Epithelial cell of proximal tubule (primary cell): ENCODE data around the gene KRTAP20-3. TPM values are rescaled to one million over a fixed set of nuclear protein-coding genes. Genes with fewer than 3 reads are reported as not detected.

Experiments
- DNase-seq: peaks from one replicate; pipeline ENCODE4 v3.0.0-alpha.2; 2011; ENCODE audit warnings: low read depth
- H3K4me3 ChIP-seq: 2 replicates; pipeline ENCODE4 v1.5.1; 2011; ENCODE audit warnings: low read depth, mild to moderate bottlenecking, low read length
- CTCF ChIP-seq: conservative IDR thresholded peaks from 2 replicates; pipeline ENCODE4 v1.5.1; 2012; ENCODE audit warnings: low read depth, mild to moderate bottlenecking, low read length
- total RNA-seq: library from RNA; depleted of rRNA; stranded (reverse); fragments of >200 nt; gene quantifications from 2 replicates; pipeline ENCODE4 v1.2.3, GENCODE V29; 2015

The KRTAP20-3 gene
- total RNA-seq = not detected in 2 replicates

DNA sequence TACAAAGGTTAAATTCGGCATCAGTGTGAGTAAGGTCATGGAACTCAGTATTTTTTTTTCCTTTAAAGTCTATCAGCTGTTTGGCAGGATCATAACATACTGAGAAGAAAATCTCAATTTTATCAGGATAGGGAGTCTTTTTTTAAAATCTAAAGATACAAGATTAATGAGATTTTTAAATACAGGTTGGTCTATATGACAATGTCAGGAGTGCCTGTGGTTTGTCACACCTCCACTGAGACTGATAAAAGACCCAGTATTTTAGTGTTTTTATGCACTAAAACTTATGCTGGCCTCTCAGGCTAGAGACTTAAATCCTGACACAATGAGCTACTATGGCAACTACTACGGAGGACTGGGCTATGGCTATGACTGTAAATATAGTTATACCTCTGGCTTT is at the start of gene KRTAP20-3:
Gene KRTAP20-3, plus strand, starts transcription at position 301 of the 400 bp plus-strand sequence.
- no peak for TF ChIP-seq CTCF
- DNase-seq = no peak

DNA sequence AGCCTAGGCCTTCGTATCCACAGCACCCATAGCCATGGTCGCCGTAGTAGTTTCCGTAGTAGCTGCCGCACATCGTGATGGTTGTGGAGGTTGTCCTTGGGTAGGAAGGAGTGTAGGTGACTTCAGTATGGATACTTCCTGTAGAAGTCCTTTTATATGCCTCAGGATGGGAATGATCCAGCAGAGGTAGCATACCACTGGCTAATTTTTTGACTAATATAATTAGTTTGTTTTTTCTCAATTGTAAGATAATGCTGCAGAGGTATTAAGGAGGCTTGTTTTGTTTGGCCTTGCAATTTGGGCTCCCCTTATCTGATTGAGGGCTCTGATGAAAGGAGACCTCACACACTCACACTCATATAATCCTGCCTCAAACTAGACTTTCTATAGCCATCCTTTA is 43.9 kb upstream of the KRTAP20-3 start, which contains the start of gene KRTAP6-2:
Gene KRTAP6-2, minus strand, starts transcription at position 101 of the 400 bp plus-strand sequence. Its CDS starts 28 bp downstream, at position 73.
- no peak for DNase-seq
- no peak for TF ChIP-seq CTCF
- no peak within 1 kb of the TSS for H3K4me3 ChIP-seq

More for the DNA sequence above, at the start of gene KRTAP20-3:
- H3K4me3 ChIP-seq = no peak within 1 kb of the TSS

DNA sequence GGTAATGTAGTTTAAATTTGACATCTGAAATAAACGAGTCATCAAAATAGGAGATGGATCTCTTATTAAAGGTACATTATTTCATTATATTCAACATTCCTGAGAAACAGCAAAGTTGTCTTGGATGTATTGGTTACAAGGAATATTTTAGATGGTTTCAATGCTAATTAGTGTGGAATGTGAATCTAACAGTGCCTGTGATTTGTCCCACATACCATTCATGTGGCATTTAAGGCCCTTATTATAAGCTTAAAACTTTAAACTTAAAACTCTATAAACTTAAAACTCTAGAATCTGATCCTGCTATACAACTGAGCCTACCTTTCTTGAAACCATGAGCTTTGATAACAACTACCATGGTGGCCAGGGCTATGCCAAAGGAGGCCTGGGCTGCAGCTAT is 41.9 kb upstream of the KRTAP20-3 start, which contains the start of gene KRTAP22-1:
Gene KRTAP22-1, plus strand, starts transcription at position 301 of the 400 bp plus-strand sequence.
- no peak within 1 kb of the TSS for H3K4me3 ChIP-seq
- DNase-seq = no peak
- no peak for TF ChIP-seq CTCF

- H3K4me3 ChIP-seq = no peak overlapping the region
- DNase-seq = no peak
- TF ChIP-seq CTCF = no peak
These were observed 36.7 kb upstream of the KRTAP20-3 start for GRCh38 chr21:30605968-30606367.

DNA sequence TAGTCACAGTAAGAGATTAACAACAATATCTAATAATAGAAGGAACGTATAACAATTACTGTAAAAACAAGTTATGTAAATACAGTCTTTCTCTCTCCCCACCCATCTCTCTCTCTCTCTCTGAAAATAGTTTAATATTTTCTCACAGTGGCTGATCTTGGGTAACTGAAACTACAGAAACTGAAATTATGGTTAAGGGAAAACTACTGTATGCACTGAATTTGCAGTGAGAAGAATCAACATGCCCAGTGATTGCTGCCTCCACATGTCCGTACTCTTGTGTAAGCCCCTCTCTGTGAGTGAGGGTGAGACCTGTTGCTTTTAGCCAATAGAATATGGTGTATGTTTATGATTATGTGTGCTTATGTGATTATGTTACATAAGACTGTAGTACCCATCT is 30.5 kb upstream of the KRTAP20-3 start:
- DNase-seq = no peak
- no peak overlapping the region for H3K4me3 ChIP-seq
- no peak for TF ChIP-seq CTCF

DNA sequence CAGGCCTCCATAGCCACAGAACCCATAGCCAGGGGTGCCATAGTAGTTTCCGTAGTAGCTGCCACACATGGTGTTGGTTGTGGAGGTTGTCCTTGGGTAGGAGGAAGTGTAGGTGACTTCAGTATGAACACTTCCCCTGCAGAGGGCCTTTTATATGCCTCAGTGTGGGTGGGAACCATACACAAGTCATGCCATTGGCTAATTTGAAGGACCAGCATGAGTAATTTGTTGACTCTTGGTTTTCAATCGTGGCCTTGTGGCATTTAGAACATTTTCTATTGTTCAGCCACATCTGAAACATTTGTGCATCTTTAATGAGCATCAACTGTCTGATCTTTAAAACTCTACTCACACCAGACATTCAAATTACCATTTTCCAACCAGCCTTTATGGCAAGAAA is 28.8 kb upstream of the KRTAP20-3 start, which contains the start of gene KRTAP6-1:
Gene KRTAP6-1, minus strand, starts transcription at position 95 of the 400 bp plus-strand sequence. Its CDS starts 26 bp downstream, at position 69.
- H3K4me3 ChIP-seq = no peak within 1 kb of the TSS
- no peak for DNase-seq
- TF ChIP-seq CTCF = no peak

GRCh38 chr21:30615199-30615598 is 27.5 kb upstream of the KRTAP20-3 start:
- no peak for DNase-seq
- no peak overlapping the region for H3K4me3 ChIP-seq
- no peak for TF ChIP-seq CTCF
